Psoas muscle (tissue), 8 donors: ENCODE data around the gene PFKP. TPM values are rescaled to one million over a fixed set of nuclear protein-coding genes. Genes with fewer than 3 reads are reported as not detected.

Experiments used
- ATAC-seq, 4 donors: fragments of 200-7000 bp; cut with Tn5 transposase; one replicate each; pipeline ENCODE4 v1.9.1; 2020; ENCODE audit warnings: moderate library complexity in 3 of 4, mild to moderate bottlenecking in 2 of 4
- DNase-seq, 2 donors: peaks; one replicate each; pipeline ENCODE4 v3.0.0-alpha.2; 2020
- H3K27ac ChIP-seq: fragments of 200-600 bp; one replicate; pipeline ENCODE4 v1.8.0; 2022
- H3K27me3 ChIP-seq, 3 donors: fragments of 200-600 bp in 1 of 3; one replicate each; pipeline versions ENCODE4 v1.6.1 to v1.8.0; 2013 to 2022; ENCODE audit warnings: low read length in 2 of 3, mild to moderate bottlenecking in 2 of 3, moderate library complexity in 1 of 3; ENCODE audit not compliant: insufficient read depth in 3 of 3
- H3K36me3 ChIP-seq, 2 donors: fragments of 200-600 bp in 1 of 2; one replicate each; pipeline versions ENCODE4 v1.6.1 to v1.8.0; 2013 to 2022; ENCODE audit warnings: low read depth in 1 of 2, mild to moderate bottlenecking in 1 of 2, moderate library complexity in 1 of 2; ENCODE audit not compliant: insufficient read depth in 1 of 2
- H3K4me1 ChIP-seq: fragments of 200-600 bp; one replicate; pipeline ENCODE4 v1.8.0; 2022
- H3K4me3 ChIP-seq: fragments of 200-600 bp; one replicate; pipeline ENCODE4 v1.8.0; 2022; ENCODE audit warnings: mild to moderate bottlenecking
- H3K9me3 ChIP-seq: fragments of 200-600 bp; one replicate; pipeline ENCODE4 v1.8.0; 2022
- CTCF ChIP-seq: fragments of 200-600 bp; IDR thresholded peaks from one replicate; pipeline ENCODE4 v1.8.0; 2022; ENCODE audit warnings: antibody characterized with exemption
- WGBS, 3 donors: extraction: QIAGEN DNeasy Blood & Tissue Kit; methylation state at CpG; one replicate each; pipeline versions ENCODE4 v1.1.6 to v1.1.7; 2013; 5-methylcytosine and 5-hydroxymethylcytosine counted together
- intact Hi-C, 2 donors: fragments of 100-400 bp; cut with DNase I; formaldehyde crosslinking; loops; one replicate each; pipeline versions ENCODE4 v1.11.0 to v1.14.2; 2022
- polyA plus RNA-seq, 3 donors: library from polyadenylated mRNA; stranded (reverse); fragments of 200-250 nt; gene quantifications; one replicate each; pipeline ENCODE4 v1.2.3, GENCODE V29; 2013
- total RNA-seq, 4 donors: library from RNA; stranded (reverse); fragmentation: NEBNext Ultra II Directional in 2 of 4; extraction: Animal tissue kit (Norgen Biotek cat#: 25700) in 2 of 4; gene quantifications; one replicate each; pipeline versions ENCODE4 v1.2.1 to v1.2.4, GENCODE V29; 2021 to 2023
- donor health status: healthy with polysubstance abuse.
- donor health status: DM: no; HTN: no; CAD: no; lungs with moderate emphysema.
- donor health status: Bipolar disorder and iron deficiency.
- donor health status: healthy.
- donor health status: DM: yes; HTN: yes; CAD: no.
- donor health status: DM: no; HTN: no; CAD: no.
- donor health status: DM: no; HTN: no; CAD: no.
- donor health status: DM: yes; HTN: yes; CAD: no.

The PFKP gene
- total and polyA plus RNA-seq, 7 donors: 12.2 to 104 (median 33.4) TPM

- H3K4me1 ChIP-seq: no peaks in the 10 kb centered on the region
- H3K27ac ChIP-seq: no peak overlapping the region
- intact Hi-C loops: no loop called here
- TF ChIP-seq CTCF: no peak
- H3K27me3 ChIP-seq: peaks cover 0 to under 1% (median 0%) of the 10 kb centered on the region in 3 donors
- WGBS, 3 donors: 79 to 85% (median 83%) methylated on average over 10 of the region's 10 CpGs
- no peak for ATAC-seq
- no peak for DNase-seq
- H3K4me3 ChIP-seq: no peak overlapping the region
- H3K36me3 ChIP-seq: no peaks in the 10 kb centered on the region
- H3K9me3 ChIP-seq: no peaks in the 10 kb centered on the region
These were observed 10.7 kb downstream of the PFKP start for GRCh38 chr10:3077940-3078630.

- no peak overlapping the region for H3K4me3 ChIP-seq
- intact Hi-C loops: no loop called here
These were observed 14.1 kb downstream of the PFKP start for GRCh38 chr10:3081383-3081981.

GRCh38 chr10:3082290-3082689 lies 14.9 kb downstream of the PFKP start:
- WGBS, 3 donors: 92 to 95% (median 92%) methylated on average over 15 of the region's 15 CpGs
- ATAC-seq: no peak
- Histone ChIP-seq H3K27ac (no peak overlapping the region), H3K27me3 (no peaks in the 10 kb centered on the region), H3K36me3 (no peaks in the 10 kb centered on the region), H3K4me3 (no peak overlapping the region), H3K9me3 (no peaks in the 10 kb centered on the region), H3K4me1 (no peaks in the 10 kb centered on the region)
- no peak for TF ChIP-seq CTCF
- intact Hi-C loops: no loop called here
- DNase-seq: no peak

More at GRCh38 chr10:3081383-3081981, 14.1 kb downstream of the PFKP start:
- no peak for DNase-seq
- H3K27me3 ChIP-seq: no peaks in the 10 kb centered on the region
- no peak for ATAC-seq
- TF ChIP-seq CTCF: no peak
- H3K4me1 ChIP-seq: no peaks in the 10 kb centered on the region
- H3K27ac ChIP-seq: no peak overlapping the region
- 91 to 95% (median 94%) methylated on average over 8 of the region's 8 CpGs for WGBS, 3 donors
- H3K36me3 ChIP-seq: no peaks in the 10 kb centered on the region
- no peaks in the 10 kb centered on the region for H3K9me3 ChIP-seq

- intact Hi-C loops: no loop called here
- 79 to 88% (median 84%) methylated on average over 20 of the region's 20 CpGs for WGBS, 3 donors
- TF ChIP-seq CTCF: no peak
- H3K27me3 ChIP-seq: no peaks in the 10 kb centered on the region
- H3K9me3 ChIP-seq: no peaks in the 10 kb centered on the region
- no peak overlapping the region for H3K27ac ChIP-seq
- H3K36me3 ChIP-seq: no peaks in the 10 kb centered on the region
- no peak for ATAC-seq
- no peak for DNase-seq
- H3K4me3 ChIP-seq: no peak overlapping the region
- H3K4me1 ChIP-seq: no peaks in the 10 kb centered on the region
These were observed 18.6 kb downstream of the PFKP start for GRCh38 chr10:3085785-3086567.
